Measurements from ENCODE around the gene CALHM6.

GRCh38 chr6:116468293-116468692 is 7.1 kb downstream of the CALHM6 start:
- TF ChIP-seq EZH2 (IDR thresholded peaks at IDR 0.05; ENCODE audit: insufficient read depth, poor library complexity, severe bottlenecking) = no peak
- TF ChIP-seq EZH2phosphoT487 (IDR thresholded peaks at IDR 0.05; ENCODE audit: insufficient read depth, low read depth) = no peak
